ENCODE results near the gene CCDC122. TPM values are rescaled to one million over a fixed set of nuclear protein-coding genes. Genes with fewer than 3 reads are reported as not detected.

The CCDC122 gene
- total and polyA plus RNA-seq, 4 donors, result 1.2 to 2.3 (median 1.7) TPM

DNA sequence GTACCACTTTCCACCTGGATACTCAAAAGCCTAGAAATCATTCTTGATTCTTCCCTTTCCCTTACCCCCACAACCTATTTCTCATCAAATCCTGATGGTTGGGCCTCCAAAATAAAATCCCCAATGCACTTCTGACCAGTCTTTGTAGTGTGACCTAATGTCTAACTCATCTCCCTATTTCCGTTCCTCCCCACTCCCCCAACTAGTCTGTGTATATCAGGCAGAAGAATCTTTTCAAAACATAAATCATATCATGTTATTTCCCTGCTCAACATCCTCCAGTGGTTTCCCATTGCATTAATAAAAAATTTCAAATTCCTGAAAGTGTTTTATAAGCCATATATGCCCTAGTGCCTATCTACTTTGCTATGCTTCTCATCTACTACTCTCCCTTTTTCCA, 17.7 kb downstream of the CCDC122 start:
- 95% methylated on average over 1 of the region's 1 CpG for WGBS
- Histone ChIP-seq H3K4me1 (ENCODE audit: control insufficient read depth in 4 of 4, insufficient read depth in 4 of 4, low read length in 3 of 4) (no peaks in the 10 kb centered on the region), H3K27me3 (ENCODE audit: control insufficient read depth in 4 of 4, insufficient read depth in 4 of 4, low read length in 3 of 4) (no peaks in the 10 kb centered on the region), H3K9me3 (ENCODE audit: control insufficient read depth in 4 of 4, low read length in 3 of 4) (no peaks in the 10 kb centered on the region), H3K9ac (ENCODE audit: low read depth in 1 of 2, low read length in 2 of 2) (no peak overlapping the region), H3K4me3 (ENCODE audit: low read depth in 1 of 3, low read length in 3 of 3) (no peak overlapping the region), H3K36me3 (ENCODE audit: control insufficient read depth in 4 of 4, insufficient read depth in 3 of 4, low read depth in 1 of 4, low read length in 3 of 4) (peaks cover 0 to 4% (median 3%) of the 10 kb centered on the region in 4 donors), H3K27ac (ENCODE audit: low read depth in 1 of 2, low read length in 2 of 2) (no peak overlapping the region)
- no peak for TF ChIP-seq FOXA1 (IDR thresholded peaks at IDR 0.05)
- TF ChIP-seq, protein P1, sequence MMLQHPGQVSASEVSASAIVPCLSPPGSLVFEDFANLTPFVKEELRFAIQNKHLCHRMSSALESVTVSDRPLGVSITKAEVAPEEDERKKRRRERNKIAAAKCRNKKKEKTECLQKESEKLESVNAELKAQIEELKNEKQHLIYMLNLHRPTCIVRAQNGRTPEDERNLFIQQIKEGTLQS (IDR thresholded peaks at IDR 0.05), result no peak
- TF ChIP-seq TAF1 (conservative IDR thresholded peaks at IDR 0.05), result no peak
- TF ChIP-seq, protein P2, sequence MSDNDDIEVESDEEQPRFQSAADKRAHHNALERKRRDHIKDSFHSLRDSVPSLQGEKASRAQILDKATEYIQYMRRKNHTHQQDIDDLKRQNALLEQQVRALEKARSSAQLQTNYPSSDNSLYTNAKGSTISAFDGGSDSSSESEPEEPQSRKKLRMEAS (IDR thresholded peaks at IDR 0.05), result no peak
- TF ChIP-seq JUND (IDR thresholded peaks at IDR 0.05), result no peak
- TF ChIP-seq, protein P3, sequence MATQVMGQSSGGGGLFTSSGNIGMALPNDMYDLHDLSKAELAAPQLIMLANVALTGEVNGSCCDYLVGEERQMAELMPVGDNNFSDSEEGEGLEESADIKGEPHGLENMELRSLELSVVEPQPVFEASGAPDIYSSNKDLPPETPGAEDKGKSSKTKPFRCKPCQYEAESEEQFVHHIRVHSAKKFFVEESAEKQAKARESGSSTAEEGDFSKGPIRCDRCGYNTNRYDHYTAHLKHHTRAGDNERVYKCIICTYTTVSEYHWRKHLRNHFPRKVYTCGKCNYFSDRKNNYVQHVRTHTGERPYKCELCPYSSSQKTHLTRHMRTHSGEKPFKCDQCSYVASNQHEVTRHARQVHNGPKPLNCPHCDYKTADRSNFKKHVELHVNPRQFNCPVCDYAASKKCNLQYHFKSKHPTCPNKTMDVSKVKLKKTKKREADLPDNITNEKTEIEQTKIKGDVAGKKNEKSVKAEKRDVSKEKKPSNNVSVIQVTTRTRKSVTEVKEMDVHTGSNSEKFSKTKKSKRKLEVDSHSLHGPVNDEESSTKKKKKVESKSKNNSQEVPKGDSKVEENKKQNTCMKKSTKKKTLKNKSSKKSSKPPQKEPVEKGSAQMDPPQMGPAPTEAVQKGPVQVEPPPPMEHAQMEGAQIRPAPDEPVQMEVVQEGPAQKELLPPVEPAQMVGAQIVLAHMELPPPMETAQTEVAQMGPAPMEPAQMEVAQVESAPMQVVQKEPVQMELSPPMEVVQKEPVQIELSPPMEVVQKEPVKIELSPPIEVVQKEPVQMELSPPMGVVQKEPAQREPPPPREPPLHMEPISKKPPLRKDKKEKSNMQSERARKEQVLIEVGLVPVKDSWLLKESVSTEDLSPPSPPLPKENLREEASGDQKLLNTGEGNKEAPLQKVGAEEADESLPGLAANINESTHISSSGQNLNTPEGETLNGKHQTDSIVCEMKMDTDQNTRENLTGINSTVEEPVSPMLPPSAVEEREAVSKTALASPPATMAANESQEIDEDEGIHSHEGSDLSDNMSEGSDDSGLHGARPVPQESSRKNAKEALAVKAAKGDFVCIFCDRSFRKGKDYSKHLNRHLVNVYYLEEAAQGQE (IDR thresholded peaks at IDR 0.05), result no peak
- no peak for TF ChIP-seq NR2F2 (IDR thresholded peaks at IDR 0.05)
- TF ChIP-seq EGR1 (IDR thresholded peaks at IDR 0.05; ENCODE audit: low read depth in 2 of 2), result no peak
- TF ChIP-seq GABPA (IDR thresholded peaks at IDR 0.05 in 1 of 2, conservative IDR thresholded peaks at IDR 0.05 in 1 of 2), result no peak
- TF ChIP-seq HNF4A (conservative IDR thresholded peaks at IDR 0.05), result no peak
- TF ChIP-seq, protein P4, sequence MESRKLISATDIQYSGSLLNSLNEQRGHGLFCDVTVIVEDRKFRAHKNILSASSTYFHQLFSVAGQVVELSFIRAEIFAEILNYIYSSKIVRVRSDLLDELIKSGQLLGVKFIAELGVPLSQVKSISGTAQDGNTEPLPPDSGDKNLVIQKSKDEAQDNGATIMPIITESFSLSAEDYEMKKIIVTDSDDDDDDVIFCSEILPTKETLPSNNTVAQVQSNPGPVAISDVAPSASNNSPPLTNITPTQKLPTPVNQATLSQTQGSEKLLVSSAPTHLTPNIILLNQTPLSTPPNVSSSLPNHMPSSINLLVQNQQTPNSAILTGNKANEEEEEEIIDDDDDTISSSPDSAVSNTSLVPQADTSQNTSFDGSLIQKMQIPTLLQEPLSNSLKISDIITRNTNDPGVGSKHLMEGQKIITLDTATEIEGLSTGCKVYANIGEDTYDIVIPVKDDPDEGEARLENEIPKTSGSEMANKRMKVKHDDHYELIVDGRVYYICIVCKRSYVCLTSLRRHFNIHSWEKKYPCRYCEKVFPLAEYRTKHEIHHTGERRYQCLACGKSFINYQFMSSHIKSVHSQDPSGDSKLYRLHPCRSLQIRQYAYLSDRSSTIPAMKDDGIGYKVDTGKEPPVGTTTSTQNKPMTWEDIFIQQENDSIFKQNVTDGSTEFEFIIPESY (IDR thresholded peaks at IDR 0.05), result no peak
- TF ChIP-seq SP1 (IDR thresholded peaks at IDR 0.05), result no peak
- TF ChIP-seq, protein P5, sequence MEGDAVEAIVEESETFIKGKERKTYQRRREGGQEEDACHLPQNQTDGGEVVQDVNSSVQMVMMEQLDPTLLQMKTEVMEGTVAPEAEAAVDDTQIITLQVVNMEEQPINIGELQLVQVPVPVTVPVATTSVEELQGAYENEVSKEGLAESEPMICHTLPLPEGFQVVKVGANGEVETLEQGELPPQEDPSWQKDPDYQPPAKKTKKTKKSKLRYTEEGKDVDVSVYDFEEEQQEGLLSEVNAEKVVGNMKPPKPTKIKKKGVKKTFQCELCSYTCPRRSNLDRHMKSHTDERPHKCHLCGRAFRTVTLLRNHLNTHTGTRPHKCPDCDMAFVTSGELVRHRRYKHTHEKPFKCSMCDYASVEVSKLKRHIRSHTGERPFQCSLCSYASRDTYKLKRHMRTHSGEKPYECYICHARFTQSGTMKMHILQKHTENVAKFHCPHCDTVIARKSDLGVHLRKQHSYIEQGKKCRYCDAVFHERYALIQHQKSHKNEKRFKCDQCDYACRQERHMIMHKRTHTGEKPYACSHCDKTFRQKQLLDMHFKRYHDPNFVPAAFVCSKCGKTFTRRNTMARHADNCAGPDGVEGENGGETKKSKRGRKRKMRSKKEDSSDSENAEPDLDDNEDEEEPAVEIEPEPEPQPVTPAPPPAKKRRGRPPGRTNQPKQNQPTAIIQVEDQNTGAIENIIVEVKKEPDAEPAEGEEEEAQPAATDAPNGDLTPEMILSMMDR (IDR thresholded peaks at IDR 0.05; ENCODE audit: low read depth, low read length, missing input control), result no peak
- TF ChIP-seq RXRA (IDR thresholded peaks at IDR 0.05), result no peak
- no peak for TF ChIP-seq FOXA2 (IDR thresholded peaks at IDR 0.05)
- no peak for TF ChIP-seq HNF4G (IDR thresholded peaks at IDR 0.05)
- TF ChIP-seq RAD21 (IDR thresholded peaks at IDR 0.05), result no peak
- no peak for DNase-seq (ENCODE audit: low spot score)

Data from liver (tissue), 9 donors.